Measurements from ENCODE around the gene NAA60.

NAA60 gene

DNA sequence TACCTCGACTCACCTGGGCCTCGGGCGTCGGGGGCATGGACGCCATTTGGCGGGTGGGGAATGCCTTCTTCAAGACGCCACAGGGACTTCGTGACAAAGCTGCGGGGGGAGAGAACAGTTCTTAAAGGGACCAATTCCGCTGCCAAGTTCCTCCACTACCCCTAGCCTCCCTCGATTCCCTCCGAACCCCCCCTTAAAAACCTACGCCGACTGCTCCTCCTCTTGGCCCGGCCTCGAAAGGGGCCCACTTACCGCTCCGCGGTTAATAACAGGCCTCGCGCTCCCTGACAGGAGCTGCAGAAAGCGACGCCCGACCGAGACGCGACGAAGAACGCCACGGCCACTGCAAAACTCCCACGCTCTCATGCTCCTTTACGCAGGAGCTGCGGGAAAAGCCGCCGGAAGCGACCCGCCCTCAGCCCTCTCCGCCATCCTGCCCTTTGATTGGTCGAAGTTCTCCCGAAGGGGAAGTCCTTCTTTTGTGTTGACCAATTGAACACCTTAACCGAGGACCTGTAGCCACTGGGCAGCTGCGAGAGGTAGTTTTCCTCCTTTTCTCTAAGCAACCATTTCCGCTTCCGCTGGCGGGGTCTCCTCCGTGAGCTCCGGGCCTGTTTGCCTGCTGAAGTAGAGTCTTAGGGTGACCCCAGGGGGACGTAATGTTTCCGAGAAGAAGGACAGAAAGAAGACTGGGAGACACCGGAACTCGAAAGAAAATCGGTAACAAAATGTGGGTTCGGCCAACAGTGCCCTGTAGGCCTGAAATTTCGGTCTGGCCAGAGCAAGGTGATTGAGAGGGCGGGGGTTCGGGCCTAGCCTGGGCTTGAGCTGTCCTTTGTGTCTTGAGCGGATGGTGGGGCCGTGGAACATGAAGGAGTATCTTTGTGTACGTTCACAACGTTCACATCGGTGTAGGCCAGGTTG, at the start of gene NAA60, which contains the start of gene ZNF597:
Gene NAA60 (plus strand): TSS at position 573 of the 924 bp plus-strand sequence. CDS start 32,548 bp downstream, outside the sequence.
Gene ZNF597 (minus strand): TSS at position 397 of the 924 bp plus-strand sequence. CDS start 351 bp downstream, at position 46.
- peak; percentile 91 for DNase-seq

- no peak for DNase-seq
These were observed 43.1 kb upstream of the NAA60 start for GRCh38 chr16:3400446-3400778.

- DNase-seq = peak; percentile 99
These were observed 42.4 kb upstream of the NAA60 start, which contains the start of the genes ZNF174 and ZSCAN32 for GRCh38 chr16:3400779-3401688. Gene ZNF174 (plus strand): TSS chr16:3401215. CDS start chr16:3402005, 790 bp downstream. Gene ZSCAN32 (minus strand): TSS chr16:3401004. CDS start chr16:3397557, 3,447 bp downstream.

GRCh38 chr16:3401719-3402397, 41.6 kb upstream of the NAA60 start:
- peak; percentile 2 for DNase-seq

GRCh38 chr16:3408561-3409197, 34.8 kb upstream of the NAA60 start:
- no peak for DNase-seq

- DNase-seq = no peak
These were observed 29.6 kb upstream of the NAA60 start for GRCh38 chr16:3413730-3414379.

DNA sequence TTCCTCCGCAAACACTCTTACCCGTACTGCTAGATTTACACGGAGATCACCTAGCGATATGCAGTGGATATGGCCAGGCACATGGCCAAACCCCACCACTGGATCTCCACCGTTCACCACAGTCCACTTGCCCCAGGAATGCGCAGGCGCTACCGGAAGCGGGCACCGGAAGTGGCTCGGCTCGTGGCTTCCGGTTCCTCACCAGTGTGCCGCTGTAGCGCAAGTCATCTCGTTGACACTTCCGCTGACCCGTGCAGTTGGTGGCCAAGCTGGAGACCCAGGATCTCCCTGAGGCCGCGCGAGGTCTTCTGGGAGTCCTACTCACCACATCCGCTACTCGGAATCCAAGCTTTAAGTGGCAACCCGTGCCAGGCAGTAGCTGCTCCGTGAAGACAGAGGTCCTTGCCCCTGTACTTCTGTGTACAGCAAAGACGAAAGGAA, 11.7 kb upstream of the NAA60 start:
- DNase-seq = peak; percentile 59

- no peak for DNase-seq
These were observed 9.1 kb upstream of the NAA60 start for GRCh38 chr16:3434373-3434772.

GRCh38 chr16:3439637-3440036, 3.8 kb upstream of the NAA60 start:
- no peak for DNase-seq

DNA sequence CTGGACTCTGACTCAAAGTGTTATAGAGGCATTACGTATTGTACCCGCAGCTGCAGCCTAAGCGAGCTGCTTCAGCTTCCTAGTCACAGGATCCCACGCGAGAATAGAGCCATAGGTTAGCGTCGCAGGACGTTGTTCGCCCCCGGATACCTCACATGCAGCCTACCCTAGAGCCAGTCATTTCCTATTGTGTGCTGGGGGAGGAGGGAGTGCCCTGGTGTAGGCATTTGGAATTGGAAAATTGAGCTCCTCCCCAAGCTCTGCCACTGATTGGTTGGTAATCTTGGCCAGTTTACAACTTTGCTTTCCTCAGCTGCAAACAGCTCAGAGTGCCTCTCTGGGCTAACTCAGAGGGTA, 530 bp downstream of the NAA60 start:
- peak; percentile 51 for DNase-seq

- no peak for DNase-seq
These were observed 10.6 kb downstream of the NAA60 start for GRCh38 chr16:3454093-3454492.

- DNase-seq = no peak
These were observed 11.2 kb downstream of the NAA60 start for GRCh38 chr16:3454631-3455147.

DNA sequence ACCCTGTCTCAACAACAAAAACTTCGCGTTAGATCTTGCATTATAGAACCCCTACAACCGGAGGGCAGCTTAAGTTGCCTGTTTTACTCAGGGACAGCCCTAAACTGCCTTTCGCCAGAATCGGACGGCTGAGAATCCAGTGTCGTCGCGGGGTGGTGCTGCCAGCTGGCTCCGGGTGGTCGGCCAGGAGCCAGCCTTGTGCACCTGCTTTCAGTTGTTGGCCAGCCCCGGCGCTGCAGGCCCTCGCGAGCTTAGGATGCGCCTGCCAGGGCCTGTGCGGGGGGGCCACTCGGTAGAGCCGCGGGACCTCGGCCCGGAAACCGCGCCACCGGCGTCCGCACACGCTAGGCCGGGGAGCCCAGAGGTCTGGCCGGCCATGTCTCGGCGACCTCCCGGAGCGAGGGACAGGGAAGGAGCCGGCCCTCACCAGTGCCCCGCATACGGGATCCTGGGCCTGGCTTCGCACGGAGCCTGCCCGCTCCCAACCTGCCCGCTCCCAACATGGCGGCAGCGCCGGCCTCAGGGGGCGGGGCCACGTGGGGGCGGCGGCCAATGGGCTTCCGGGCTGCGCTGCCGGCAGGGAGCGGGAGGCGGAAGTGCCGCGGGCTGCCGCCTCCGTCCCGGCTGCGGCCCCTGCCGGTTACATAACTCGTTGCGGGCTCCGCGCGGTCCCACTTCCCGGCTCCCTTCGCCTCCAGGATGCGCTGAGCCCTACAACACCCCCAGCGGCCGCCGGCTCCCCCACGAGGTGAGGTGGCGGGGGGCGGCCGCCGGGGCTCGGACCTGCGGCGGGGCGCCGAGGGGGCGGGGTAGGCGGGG, 14.2 kb downstream of the NAA60 start:
- peak; percentile 93 for DNase-seq

DNA sequence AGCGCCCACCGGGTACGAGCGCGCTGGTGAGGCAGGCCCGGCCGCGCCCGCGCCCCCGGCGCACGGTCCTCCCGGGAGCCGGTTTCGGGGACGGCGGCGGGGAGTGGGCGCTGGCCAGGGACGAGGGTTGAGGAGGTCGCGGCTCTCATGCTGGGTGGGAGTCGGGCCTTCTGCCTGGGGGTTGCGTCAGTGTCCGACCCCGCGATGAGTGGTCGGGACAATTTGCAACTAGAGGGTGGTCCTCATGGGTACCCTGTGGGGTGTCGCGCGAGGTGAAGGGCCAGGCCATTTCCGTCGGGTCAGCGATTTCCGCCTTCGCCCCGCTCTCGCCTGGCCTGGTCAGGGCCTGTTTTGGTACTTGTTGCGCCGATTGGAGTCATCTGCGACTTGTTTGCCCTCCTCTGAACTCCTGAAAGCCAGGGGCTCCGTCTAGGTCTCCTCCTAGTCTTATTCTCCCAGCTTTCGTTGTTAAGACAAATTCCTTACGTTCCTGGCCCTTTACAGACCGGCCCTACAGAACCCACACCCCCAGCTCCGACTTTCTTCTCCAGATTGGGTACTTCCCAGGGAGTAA, 14.9 kb downstream of the NAA60 start:
- DNase-seq = peak; percentile 21

DNA sequence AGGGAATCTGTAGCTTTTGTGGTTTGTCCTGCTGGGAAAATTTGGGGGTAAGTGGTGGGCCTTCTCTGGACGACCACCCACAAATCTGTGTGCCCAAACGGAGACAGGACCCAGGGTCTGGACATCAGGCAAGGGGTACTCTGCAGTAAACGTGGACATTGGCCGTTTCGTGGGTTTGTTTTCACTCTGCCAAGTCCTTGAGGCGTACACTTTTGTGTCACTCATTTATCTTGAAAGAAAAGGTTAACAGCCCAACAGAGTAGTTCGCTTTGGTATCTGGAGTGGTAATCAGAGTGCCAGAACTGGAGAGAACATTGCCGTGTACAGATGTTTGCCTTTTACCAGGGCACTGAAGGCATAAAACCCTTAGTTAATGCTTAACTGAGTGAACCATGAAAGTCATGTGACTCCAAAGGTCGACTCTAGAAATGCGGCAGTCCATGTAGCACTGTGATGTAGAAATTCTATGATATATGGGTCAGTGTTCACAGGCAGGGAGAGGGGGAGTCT, 15.4 kb downstream of the NAA60 start:
- peak; percentile 35 for DNase-seq

- DNase-seq = peak; percentile 55
These were observed 16.1 kb downstream of the NAA60 start for GRCh38 chr16:3459401-3460090.

DNA sequence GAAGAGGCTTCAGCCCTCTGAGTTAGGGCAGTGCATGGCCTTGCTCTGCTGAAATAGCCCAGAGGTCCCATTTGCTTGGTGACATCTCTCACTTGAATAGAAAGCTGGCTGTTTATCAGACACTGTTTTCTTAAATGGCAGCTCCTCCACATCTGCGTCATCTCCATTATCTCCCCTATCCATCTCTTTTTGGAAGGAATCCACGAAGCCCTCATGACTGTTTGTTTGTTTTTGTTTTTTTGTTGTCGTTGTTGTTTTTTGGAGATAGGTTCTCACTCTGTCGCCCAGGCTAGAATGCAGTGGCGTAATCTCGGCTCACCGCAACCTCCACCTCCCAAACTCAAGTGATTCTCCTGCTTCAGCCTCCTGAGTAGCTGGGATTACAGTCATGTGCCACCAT, 16.6 kb downstream of the NAA60 start:
- no peak for DNase-seq

DNA sequence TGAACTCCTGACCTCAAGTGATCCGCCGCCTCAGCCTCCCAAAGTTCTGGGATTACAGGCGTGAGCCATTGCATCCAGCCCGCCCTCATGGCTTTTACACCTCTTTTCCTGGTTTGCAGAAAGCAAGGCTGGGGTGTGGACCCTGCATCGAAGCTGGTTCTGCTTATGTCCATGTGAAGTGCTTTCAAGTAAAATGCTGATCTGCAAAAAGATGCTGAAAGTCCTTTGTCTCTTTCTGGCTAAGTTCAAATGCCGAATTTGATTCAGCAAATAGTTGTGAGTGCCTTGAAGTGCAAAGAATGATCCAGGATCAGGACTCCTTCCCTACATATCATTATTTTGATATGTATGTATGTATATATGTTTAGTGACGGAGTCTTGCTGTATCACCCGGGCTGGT, 17.1 kb downstream of the NAA60 start:
- no peak for DNase-seq

DNA sequence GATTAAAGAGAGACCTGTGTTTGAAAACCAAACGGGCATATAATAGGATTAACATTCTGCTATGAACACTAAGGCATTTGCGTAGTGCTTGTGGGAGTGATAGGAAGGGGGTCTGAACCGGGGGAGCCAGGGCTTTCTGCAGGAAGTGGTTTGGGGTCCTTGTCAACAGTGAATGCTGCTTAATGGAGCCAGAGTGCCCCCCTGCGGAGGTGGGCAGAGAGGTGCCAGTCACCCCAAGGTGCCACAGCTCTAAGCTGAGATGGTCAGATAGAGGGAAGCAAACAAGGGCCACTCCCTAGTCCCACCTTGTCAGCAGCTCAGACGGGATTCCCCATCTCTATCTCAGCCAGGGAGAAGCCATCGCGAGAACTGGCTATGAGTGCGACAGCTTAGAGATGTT, 17.7 kb downstream of the NAA60 start:
- DNase-seq = peak; percentile 28
